ENCODE measurements around the gene LRRC25. TPM values are rescaled to one million over a fixed set of nuclear protein-coding genes. Genes with fewer than 3 reads are reported as not detected.

LRRC25 gene
- total and polyA plus RNA-seq, 10 of the 15 experiments (the other 5 are each of a cell fraction or from before 2014, with no cell fraction given) = 0.38 to 2.9 (median 1.2) TPM

DNA sequence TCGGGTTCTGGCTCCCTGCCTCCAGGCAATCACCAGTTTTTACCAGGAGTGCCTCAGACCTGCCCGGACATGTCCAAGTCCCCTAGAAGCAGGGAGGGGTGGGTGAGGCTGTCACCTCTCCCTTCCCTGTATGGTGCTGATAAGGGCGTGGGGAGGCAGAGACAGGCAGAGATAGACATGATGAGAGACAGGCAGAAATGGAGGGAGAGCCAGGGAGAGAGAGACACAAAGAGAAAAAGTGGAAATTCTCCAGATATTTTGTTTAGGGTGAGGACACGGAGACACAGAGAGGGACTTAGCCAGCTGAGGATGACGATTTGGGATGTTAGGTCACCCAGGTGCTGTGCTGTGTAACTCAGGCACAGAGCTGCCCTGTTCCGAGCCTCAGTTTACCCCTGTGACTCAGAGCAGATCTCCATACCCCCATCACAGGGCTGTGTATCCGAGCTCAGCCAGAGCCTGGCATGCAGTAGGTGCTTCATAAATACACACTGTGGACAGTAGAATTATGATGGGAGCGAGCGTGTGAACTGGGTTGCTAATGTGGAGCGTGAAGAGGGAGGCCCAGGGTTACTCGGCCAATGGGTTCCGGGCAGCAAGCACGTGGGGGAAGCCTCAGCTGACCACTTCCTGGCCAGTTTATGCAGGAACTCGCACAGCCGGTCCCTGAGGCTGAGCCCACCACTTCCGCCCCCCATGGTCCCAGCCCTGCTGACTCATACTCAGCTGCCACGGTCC lies 23.4 kb downstream of the LRRC25 start (continued):
- TF ChIP-seq CEBPZ (IDR thresholded peaks at IDR 0.05; ENCODE audit: low read depth, low read length) (no peak), NFIC (IDR thresholded peaks at IDR 0.05; ENCODE audit: low read depth, low read length) (no peak; the same call in 1 of the 2 replicates), PKNOX1 (IDR thresholded peaks at IDR 0.05) (peak; percentile 67), EGR1 (IDR thresholded peaks at IDR 0.05; ENCODE audit: borderline replicate concordance in 1 of 2, low read depth in 2 of 2, low read length in 2 of 2) (peak in 1 of 2 experiments; percentile 78; a peak in 1 of 3 replicates), HCFC1 (IDR thresholded peaks at IDR 0.05; ENCODE audit: low read length) (peak; percentile 46; the same call in 1 of the 2 replicates), NFYB (IDR thresholded peaks at IDR 0.05; ENCODE audit: insufficient read depth, low read depth, low read length) (peak; percentile 73), STAT3 (IDR thresholded peaks at IDR 0.05; ENCODE audit: low read depth, low read length) (0 out of 2 replicates have a peak, but pooled peaks have one; percentile 42), RCOR1 (conservative IDR thresholded peaks at IDR 0.05; ENCODE audit: low read depth, low read length) (0 out of 2 replicates have a peak, but pooled peaks have one; percentile 70), RAD21 (IDR thresholded peaks at IDR 0.05; ENCODE audit: insufficient read depth, low read depth, low read length) (no peak), ETV6 (conservative IDR thresholded peaks at IDR 0.05 in 1 of 2, IDR thresholded peaks at IDR 0.05 in 1 of 2; ENCODE audit: borderline replicate concordance in 1 of 2, low read depth in 1 of 2) (peak in 1 of 2 experiments; percentile 91; a peak in 2 of 4 replicates), STAT1 (conservative IDR thresholded peaks at IDR 0.05) (no peak), MXI1 (IDR thresholded peaks at IDR 0.05; ENCODE audit: low read depth, low read length) (peak; percentile 77), FOXK2 (IDR thresholded peaks at IDR 0.05) (no peak), PML (IDR thresholded peaks at IDR 0.05; ENCODE audit: low read length) (peak; percentile 57; the same call in 1 of the 2 replicates), SRF (IDR thresholded peaks at IDR 0.05; ENCODE audit: low read depth in 2 of 2, low read length in 2 of 2) (0 out of 4 replicates have a peak, but pooled peaks of 1 of the 2 experiments have one; percentile 33), PAX8 (IDR thresholded peaks at IDR 0.05) (no peak), SKIL (IDR thresholded peaks at IDR 0.05; ENCODE audit: low read depth, poor library complexity, severe bottlenecking) (no peak), POLR2A (IDR thresholded peaks at IDR 0.05; ENCODE audit: low read depth, low read length) (peak; percentile 77; the same call in 1 of the 2 replicates), POLR2AphosphoS2 (IDR thresholded peaks at IDR 0.05; ENCODE audit: low read depth, low read length) (no peak), MEF2B (IDR thresholded peaks at IDR 0.05; ENCODE audit: partially characterized antibody, poor library complexity, severe bottlenecking) (peak; percentile 84), KLF5 (IDR thresholded peaks at IDR 0.05; ENCODE audit: partially characterized antibody) (no peak), ZNF274 (IDR thresholded peaks at IDR 0.05; ENCODE audit: insufficient read depth, insufficient read length) (no peak), SIX5 (IDR thresholded peaks at IDR 0.05; ENCODE audit: low read depth, low read length, severe bottlenecking) (peak; percentile 13)
